ENCODE results near the gene LRRC74B. TPM values are rescaled to one million over a fixed set of nuclear protein-coding genes. Genes with fewer than 3 reads are reported as not detected.

LRRC74B gene
- total RNA-seq, 4 donors from 2014 or later = not detected

GRCh38 chr22:21009638-21010425 lies 35.9 kb upstream of the LRRC74B start:
- Histone ChIP-seq H3K36me3 (no peaks in the 10 kb centered on the region), H3K4me1 (peaks cover 6 to 12% of the 10 kb centered on the region in 2 donors), H3K27me3 (no peaks in the 10 kb centered on the region), H3K27ac (no peak overlapping the region), H3K4me3 (no peak overlapping the region), H3K9me3 (no peaks in the 10 kb centered on the region)
- DNase-seq (no peak), ATAC-seq (no peak)
- intact Hi-C loops (cut with DNase I; ENCODE audit: low total_unique reads) = loop anchor here (10.0 kb wide), 1 partner anchor 125 kb away; no protein-coding TSS in a partner anchor
- in situ Hi-C loops (cut with MboI; ENCODE audit: low sequenced_read_pairs in 4 of 4) = loop anchor here in 1 of 4 donors (10.0 kb wide), 1 partner anchor 125 kb away; no protein-coding TSS in a partner anchor
- TF ChIP-seq POLR2A (IDR thresholded peaks at IDR 0.05) = no peak
- TF ChIP-seq, protein P1, sequence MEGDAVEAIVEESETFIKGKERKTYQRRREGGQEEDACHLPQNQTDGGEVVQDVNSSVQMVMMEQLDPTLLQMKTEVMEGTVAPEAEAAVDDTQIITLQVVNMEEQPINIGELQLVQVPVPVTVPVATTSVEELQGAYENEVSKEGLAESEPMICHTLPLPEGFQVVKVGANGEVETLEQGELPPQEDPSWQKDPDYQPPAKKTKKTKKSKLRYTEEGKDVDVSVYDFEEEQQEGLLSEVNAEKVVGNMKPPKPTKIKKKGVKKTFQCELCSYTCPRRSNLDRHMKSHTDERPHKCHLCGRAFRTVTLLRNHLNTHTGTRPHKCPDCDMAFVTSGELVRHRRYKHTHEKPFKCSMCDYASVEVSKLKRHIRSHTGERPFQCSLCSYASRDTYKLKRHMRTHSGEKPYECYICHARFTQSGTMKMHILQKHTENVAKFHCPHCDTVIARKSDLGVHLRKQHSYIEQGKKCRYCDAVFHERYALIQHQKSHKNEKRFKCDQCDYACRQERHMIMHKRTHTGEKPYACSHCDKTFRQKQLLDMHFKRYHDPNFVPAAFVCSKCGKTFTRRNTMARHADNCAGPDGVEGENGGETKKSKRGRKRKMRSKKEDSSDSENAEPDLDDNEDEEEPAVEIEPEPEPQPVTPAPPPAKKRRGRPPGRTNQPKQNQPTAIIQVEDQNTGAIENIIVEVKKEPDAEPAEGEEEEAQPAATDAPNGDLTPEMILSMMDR (IDR thresholded peaks at IDR 0.05 in 4 of 5, conservative IDR thresholded peaks at IDR 0.05 in 1 of 5) = no peak

DNA sequence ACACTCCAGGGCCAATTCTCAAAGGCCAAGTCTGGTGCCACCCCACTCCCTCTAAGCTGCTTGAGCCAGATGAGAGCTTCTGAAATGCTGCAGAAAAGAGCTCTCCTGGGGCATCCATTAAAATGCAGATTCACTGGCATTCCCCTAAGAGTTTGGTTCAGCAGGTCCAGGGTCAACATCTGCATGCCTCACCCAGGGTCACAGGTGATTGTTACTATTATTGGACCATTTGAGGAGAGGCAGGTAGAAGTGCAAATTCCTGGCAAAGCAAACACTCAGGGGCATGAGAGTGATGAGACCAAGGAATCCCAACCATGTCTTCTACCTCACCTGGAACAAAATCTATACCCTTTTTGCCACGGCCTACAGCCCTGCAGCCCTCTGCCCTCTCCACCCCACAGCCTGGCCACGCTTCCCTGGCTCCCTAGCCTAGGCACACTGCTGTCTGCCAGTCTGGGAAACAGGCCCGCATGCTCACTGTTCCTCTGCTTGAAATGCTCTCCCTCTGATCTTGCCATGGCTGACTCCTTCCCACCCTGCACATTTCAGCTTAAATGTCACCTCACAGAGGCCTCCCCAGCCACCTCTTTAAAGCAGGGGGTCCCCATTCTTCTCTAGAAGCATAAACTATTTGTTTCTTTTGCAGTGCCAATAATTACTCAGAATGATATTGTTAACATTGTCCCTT lies 35.2 kb upstream of the LRRC74B start:
- peaks cover 10 to 20% of the 10 kb centered on the region in 2 donors for H3K4me1 ChIP-seq
- H3K27me3 ChIP-seq = no peaks in the 10 kb centered on the region
- H3K36me3 ChIP-seq = no peaks in the 10 kb centered on the region
- TF ChIP-seq POLR2A (IDR thresholded peaks at IDR 0.05) = no peak
- TF ChIP-seq, protein P1 (IDR thresholded peaks at IDR 0.05 in 4 of 5, conservative IDR thresholded peaks at IDR 0.05 in 1 of 5) = no peak
- H3K9me3 ChIP-seq = no peaks in the 10 kb centered on the region
- no peak overlapping the region for H3K4me3 ChIP-seq
- no peak overlapping the region for H3K27ac ChIP-seq
- DNase-seq = no peak
- in situ Hi-C loops (cut with MboI; ENCODE audit: low sequenced_read_pairs in 4 of 4) = no loop called here
- no peak for ATAC-seq
- intact Hi-C loops (cut with DNase I; ENCODE audit: low total_unique reads) = no loop called here

- no peaks in the 10 kb centered on the region for H3K27me3 ChIP-seq
- H3K36me3 ChIP-seq = no peaks in the 10 kb centered on the region
- intact Hi-C loops (cut with DNase I; ENCODE audit: low total_unique reads) (no loop called here), in situ Hi-C loops (cut with MboI; ENCODE audit: low sequenced_read_pairs in 4 of 4) (no loop called here)
- peaks cover 12 to 26% of the 10 kb centered on the region in 2 donors for H3K4me1 ChIP-seq
- no peak overlapping the region for H3K4me3 ChIP-seq
- no peak overlapping the region for H3K27ac ChIP-seq
- no peak for TF ChIP-seq POLR2A (IDR thresholded peaks at IDR 0.05)
- TF ChIP-seq, protein P1 (IDR thresholded peaks at IDR 0.05 in 4 of 5, conservative IDR thresholded peaks at IDR 0.05 in 1 of 5) = no peak
- DNase-seq (no peak), ATAC-seq (no peak)
- no peaks in the 10 kb centered on the region for H3K9me3 ChIP-seq
These were observed 33.0 kb upstream of the LRRC74B start for GRCh38 chr22:21012446-21013407.

- Histone ChIP-seq H3K27me3 (no peaks in the 10 kb centered on the region), H3K4me3 (peak overlapping the region; percentile 56 to 81 (median 73)), H3K27ac (peak overlapping the region; percentile 90 to 96 (median 94)), H3K9me3 (no peaks in the 10 kb centered on the region), H3K4me1 (peaks cover 12 to 26% of the 10 kb centered on the region in 2 donors), H3K36me3 (no peaks in the 10 kb centered on the region)
- DNase-seq = no peak
- ATAC-seq = no peak
- intact Hi-C loops (cut with DNase I; ENCODE audit: low total_unique reads) = no loop called here
- in situ Hi-C loops (cut with MboI; ENCODE audit: low sequenced_read_pairs in 4 of 4) = no loop called here
- no peak for TF ChIP-seq POLR2A (IDR thresholded peaks at IDR 0.05)
- TF ChIP-seq, protein P1 (IDR thresholded peaks at IDR 0.05 in 4 of 5, conservative IDR thresholded peaks at IDR 0.05 in 1 of 5) = no peak
These were observed 32.0 kb upstream of the LRRC74B start for GRCh38 chr22:21013657-21014201.
